ENCODE data around the gene SEC11C.

GRCh38 chr18:59132810-59133465 lies 6.7 kb upstream of the SEC11C start:
- no peak for TF ChIP-seq CTCF (IDR thresholded peaks at IDR 0.05; ENCODE audit: control extremely low read depth in 1 of 3, insufficient read depth in 1 of 3, low read depth in 1 of 3, low read length in 3 of 3)
- no peak for TF ChIP-seq MAX (IDR thresholded peaks at IDR 0.05)
- TF ChIP-seq EZH2 (IDR thresholded peaks at IDR 0.05; ENCODE audit: low read depth, low read length, severe bottlenecking): no peak
- no peak for TF ChIP-seq POLR2A (IDR thresholded peaks at IDR 0.05; ENCODE audit: control extremely low read depth in 1 of 2, low read depth in 2 of 2, low read length in 2 of 2)
- no peak for TF ChIP-seq TBP (IDR thresholded peaks at IDR 0.05; ENCODE audit: low read depth, low read length)
- TF ChIP-seq KDM1A (IDR thresholded peaks at IDR 0.05; ENCODE audit: borderline replicate concordance, low read length): no peak
- no peak for TF ChIP-seq RXRA (IDR thresholded peaks at IDR 0.05; ENCODE audit: insufficient read depth, low read depth, low read length)
- no peak for TF ChIP-seq JUN (IDR thresholded peaks at IDR 0.05; ENCODE audit: low read depth, low read length)
- TF ChIP-seq ATF3 (IDR thresholded peaks at IDR 0.05; ENCODE audit: insufficient read depth, low read depth, low read length): no peak
- no peak for TF ChIP-seq CBX5 (IDR thresholded peaks at IDR 0.05; ENCODE audit: low read depth, low read length)
- no peak for TF ChIP-seq POLR2AphosphoS5 (IDR thresholded peaks at IDR 0.05; ENCODE audit: low read depth, low read length)
- TF ChIP-seq TAF1 (IDR thresholded peaks at IDR 0.05; ENCODE audit: low read depth, low read length): no peak
